ENCODE measurements around the gene PEA15.

DNA sequence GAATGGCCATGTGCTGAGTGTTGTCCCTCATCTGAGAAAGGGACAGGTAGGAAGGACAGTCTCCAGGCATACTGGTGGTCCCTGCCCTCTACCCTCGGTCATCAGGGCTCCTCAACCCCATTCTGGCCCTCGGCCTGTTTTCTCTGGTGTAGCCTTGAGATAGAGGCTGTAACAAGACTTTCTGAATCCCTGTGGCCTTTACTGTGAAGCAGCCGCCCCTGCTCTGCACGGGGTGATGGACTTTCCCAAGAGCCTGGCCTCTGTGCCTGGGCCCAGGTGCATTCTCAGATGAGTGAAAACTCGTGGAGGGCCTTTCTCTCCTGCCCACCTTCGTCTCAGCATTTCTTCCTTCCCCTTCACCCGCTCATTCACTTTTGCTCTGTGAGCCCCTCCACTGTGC lies 17.8 kb upstream of the PEA15 start:
- TF ChIP-seq, protein P1, sequence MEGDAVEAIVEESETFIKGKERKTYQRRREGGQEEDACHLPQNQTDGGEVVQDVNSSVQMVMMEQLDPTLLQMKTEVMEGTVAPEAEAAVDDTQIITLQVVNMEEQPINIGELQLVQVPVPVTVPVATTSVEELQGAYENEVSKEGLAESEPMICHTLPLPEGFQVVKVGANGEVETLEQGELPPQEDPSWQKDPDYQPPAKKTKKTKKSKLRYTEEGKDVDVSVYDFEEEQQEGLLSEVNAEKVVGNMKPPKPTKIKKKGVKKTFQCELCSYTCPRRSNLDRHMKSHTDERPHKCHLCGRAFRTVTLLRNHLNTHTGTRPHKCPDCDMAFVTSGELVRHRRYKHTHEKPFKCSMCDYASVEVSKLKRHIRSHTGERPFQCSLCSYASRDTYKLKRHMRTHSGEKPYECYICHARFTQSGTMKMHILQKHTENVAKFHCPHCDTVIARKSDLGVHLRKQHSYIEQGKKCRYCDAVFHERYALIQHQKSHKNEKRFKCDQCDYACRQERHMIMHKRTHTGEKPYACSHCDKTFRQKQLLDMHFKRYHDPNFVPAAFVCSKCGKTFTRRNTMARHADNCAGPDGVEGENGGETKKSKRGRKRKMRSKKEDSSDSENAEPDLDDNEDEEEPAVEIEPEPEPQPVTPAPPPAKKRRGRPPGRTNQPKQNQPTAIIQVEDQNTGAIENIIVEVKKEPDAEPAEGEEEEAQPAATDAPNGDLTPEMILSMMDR (IDR thresholded peaks at IDR 0.05), result no peak
- TF ChIP-seq EZH2phosphoT487 (IDR thresholded peaks at IDR 0.05), result no peak
